HEK293 (cell line): ENCODE results near the gene PPFIBP1.

Source experiments
- CTCF ChIA-PET: fragments of 350-600 bp; formaldehyde crosslinking; extraction: SDS; loops from one replicate; lab custom pipeline; 2021; ENCODE audit warnings: antibody characterized with exemption; lab: Yijun Ruan, JAX
- POLR2A ChIA-PET: fragments of 300-600 bp; formaldehyde crosslinking; extraction: SDS; loops from one replicate; lab custom pipeline; 2020; ENCODE audit warnings: antibody characterized with exemption, inconsistent platforms; lab: Yijun Ruan, JAX
- H3K27ac ChIP-seq: fragments of 200-500 bp; sonication (Bioruptor generic); 2 replicates; pipeline ENCODE4 v1.5.1; 2014; ENCODE audit warnings: low read depth, low read length, control low read depth, inconsistent platforms; ENCODE audit errors: extremely low read depth
- H3K36me3 ChIP-seq, 2 experiments: fragments of 200-500 bp in 1 of 2; sonication (Bioruptor generic) in 1 of 2; 1 replicate in 1 of 2; 2 replicates in 1 of 2; pipeline ENCODE4 v1.5.1; 2014 to 2017; ENCODE audit warnings: inconsistent platforms in 2 of 2, low read length in 2 of 2; ENCODE audit not compliant: control insufficient read depth in 2 of 2, insufficient read depth in 1 of 2
- H3K4me1 ChIP-seq: fragments of 200-500 bp; sonication (Bioruptor generic); 2 replicates; pipeline ENCODE4 v1.5.1; 2014; ENCODE audit warnings: mild to moderate bottlenecking, low read length, inconsistent platforms; ENCODE audit not compliant: control insufficient read depth, insufficient read depth
- H3K4me3 ChIP-seq: 2 replicates; pipeline ENCODE4 v1.5.1; 2011; ENCODE audit warnings: low read depth, mild to moderate bottlenecking, control low read depth, low read length, moderate library complexity
- H3K9me3 ChIP-seq: fragments of 200-500 bp; sonication (Bioruptor generic); 2 replicates; pipeline ENCODE4 v1.5.1; 2014; ENCODE audit warnings: low read depth, low read length, inconsistent platforms; ENCODE audit not compliant: control insufficient read depth, insufficient read depth
- BCL11A ChIP-seq: fragments of 450-650 bp; formaldehyde crosslinking; IDR thresholded peaks from 2 replicates; pipeline ENCODE4 v1.5.1; 2016; ENCODE audit warnings: low read depth, missing biosample characterization, missing genetic modification characterization
- EGR2 ChIP-seq: fragments of 450-650 bp; formaldehyde crosslinking; IDR thresholded peaks from 2 replicates; pipeline ENCODE4 v1.5.1; 2016; ENCODE audit warnings: low read depth, missing biosample characterization, missing genetic modification characterization
- GLI4 ChIP-seq: fragments of 450-650 bp; formaldehyde crosslinking; IDR thresholded peaks from 2 replicates; pipeline ENCODE4 v1.5.1; 2016; ENCODE audit warnings: missing biosample characterization, missing genetic modification characterization
- OSR2 ChIP-seq: fragments of 450-650 bp; formaldehyde crosslinking; IDR thresholded peaks from 2 replicates; pipeline ENCODE4 v1.5.1; 2016; ENCODE audit warnings: missing biosample characterization, missing genetic modification characterization
- PRDM1 ChIP-seq: fragments of 450-650 bp; formaldehyde crosslinking; IDR thresholded peaks from 2 replicates; pipeline ENCODE4; 2016; ENCODE audit warnings: missing biosample characterization, missing genetic modification characterization
- PRDM4 ChIP-seq: fragments of 450-650 bp; formaldehyde crosslinking; IDR thresholded peaks from 2 replicates; pipeline ENCODE4 v1.5.1; 2017; ENCODE audit warnings: missing biosample characterization, missing genetic modification characterization
- SETDB1 ChIP-seq: IDR thresholded peaks from one replicate; pipeline ENCODE4 v1.6.1; 2017; ENCODE audit warnings: mild to moderate bottlenecking, low read length, moderate library complexity, mixed read lengths; ENCODE audit not compliant: insufficient read length
- ZFHX2 ChIP-seq: fragments of 450-650 bp; formaldehyde crosslinking; conservative IDR thresholded peaks from 2 replicates; pipeline ENCODE4 v1.5.1; 2016; ENCODE audit warnings: missing biosample characterization, missing genetic modification characterization
- ZNF280C ChIP-seq: fragments of 450-650 bp; formaldehyde crosslinking; IDR thresholded peaks from 2 replicates; pipeline ENCODE4 v1.5.1; 2016; ENCODE audit warnings: missing biosample characterization, missing genetic modification characterization
- ZNF350 ChIP-seq: fragments of 450-650 bp; formaldehyde crosslinking; IDR thresholded peaks from 2 replicates; pipeline ENCODE4 v1.5.0; 2017; ENCODE audit warnings: missing biosample characterization, mild to moderate bottlenecking, missing genetic modification characterization
- ZNF398 ChIP-seq: fragments of 450-650 bp; formaldehyde crosslinking; IDR thresholded peaks from 2 replicates; pipeline ENCODE4 v1.5.1; 2017; ENCODE audit warnings: missing biosample characterization, missing genetic modification characterization
- ZNF501 ChIP-seq: fragments of 450-650 bp; formaldehyde crosslinking; IDR thresholded peaks from 2 replicates; pipeline ENCODE4 v1.5.1; 2016; ENCODE audit warnings: missing biosample characterization, missing genetic modification characterization
- ZNF518A ChIP-seq: fragments of 450-650 bp; formaldehyde crosslinking; conservative IDR thresholded peaks from 2 replicates; pipeline ENCODE4 v1.5.1; 2016; ENCODE audit warnings: low read depth, missing biosample characterization, missing genetic modification characterization
- ZNF626 ChIP-seq: fragments of 450-650 bp; sonication (Bioruptor Pico); formaldehyde crosslinking; IDR thresholded peaks from 2 replicates; pipeline ENCODE4 v1.5.1; 2018; ENCODE audit warnings: missing biosample characterization, missing genetic modification characterization, inconsistent platforms
- ZNF664 ChIP-seq: fragments of 450-650 bp; formaldehyde crosslinking; IDR thresholded peaks from 2 replicates; pipeline ENCODE4 v1.5.1; 2016; ENCODE audit warnings: missing biosample characterization, missing genetic modification characterization

The PPFIBP1 gene

GRCh38 chr12:27491226-27491625 is 32.8 kb upstream of the PPFIBP1 start:
- Histone ChIP-seq H3K36me3 (no peaks in the 10 kb centered on the region), H3K4me3 (no peak overlapping the region), H3K27ac (no peak overlapping the region), H3K4me1 (no peaks in the 10 kb centered on the region), H3K9me3 (no peaks in the 10 kb centered on the region)
- TF ChIP-seq PRDM1 (tag by site-specific recombination) (peak; percentile 50; the same call in 1 of the 2 replicates), ZNF501 (tag by site-specific recombination) (no peak), ZNF664 (tag by site-specific recombination) (no peak), EGR2 (tag by site-specific recombination) (no peak), OSR2 (tag by site-specific recombination) (no peak), PRDM4 (tag by site-specific recombination) (no peak)
- ChIA-PET CTCF (no interaction called here), POLR2A (no interaction called here)

- TF ChIP-seq ZNF280C: no peak
- no peak for TF ChIP-seq GLI4 (tag by site-specific recombination)
- TF ChIP-seq ZNF398: no peak
- no peak for TF ChIP-seq ZFHX2
- no peak for TF ChIP-seq ZNF350 (tag by site-specific recombination)
- TF ChIP-seq SETDB1: no peak
- no peak for TF ChIP-seq BCL11A
- no peak for TF ChIP-seq ZNF518A (tag by site-specific recombination)
- no peak for TF ChIP-seq ZNF626 (tag by site-specific recombination)
- TF ChIP-seq, all 188 proteins: peak for 0
- H3K9me3 ChIP-seq: no peaks in the 10 kb centered on the region
- H3K27ac ChIP-seq: no peak overlapping the region
- H3K4me3 ChIP-seq: no peak overlapping the region
- ChIA-PET POLR2A (no interaction called here), CTCF (interaction anchor here (0.6 kb wide), 1 partner anchor 58 kb away, joined by 4 read pairs; no protein-coding TSS in a partner anchor)
- no peaks in the 10 kb centered on the region for H3K4me1 ChIP-seq
- no peaks in the 10 kb centered on the region for H3K36me3 ChIP-seq
Measured at GRCh38 chr12:27493260-27493940, 30.6 kb upstream of the PPFIBP1 start.
